HG02938 (cell line): ENCODE data around the gene TMC3.
A peak's percentile ranks its signal among the peaks of the same experiment; 100 is the strongest.

ENCODE experiments used
- ATAC-seq: cut with Tn5 transposase; IDR thresholded peaks from one replicate; pipeline ENCODE4 v1.9.1; 2021; ENCODE audit warnings: mild to moderate bottlenecking, moderate library complexity; ENCODE audit not compliant: unreplicated experiment

Gene TMC3

DNA sequence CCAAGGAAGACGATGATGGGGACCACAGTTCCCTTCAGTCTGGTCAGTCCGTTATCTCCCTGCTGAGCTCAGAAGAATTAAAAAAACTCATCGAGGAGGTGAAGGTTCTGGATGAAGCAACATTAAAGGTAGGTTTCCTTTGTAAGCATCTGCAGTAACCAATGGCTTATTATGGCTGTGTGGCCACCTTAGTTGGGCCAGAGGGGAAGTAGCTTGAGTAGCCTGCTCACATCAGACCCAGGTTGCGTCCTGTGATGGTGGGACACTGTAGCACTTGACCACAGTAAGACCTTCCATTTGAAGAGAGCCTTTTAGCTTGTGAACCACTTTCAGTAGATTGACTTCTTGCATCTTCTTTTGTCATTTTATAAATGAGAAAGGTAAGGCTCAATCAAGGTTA lies 72.6 kb downstream of the TMC3 start:
- ATAC-seq, result no peak

DNA sequence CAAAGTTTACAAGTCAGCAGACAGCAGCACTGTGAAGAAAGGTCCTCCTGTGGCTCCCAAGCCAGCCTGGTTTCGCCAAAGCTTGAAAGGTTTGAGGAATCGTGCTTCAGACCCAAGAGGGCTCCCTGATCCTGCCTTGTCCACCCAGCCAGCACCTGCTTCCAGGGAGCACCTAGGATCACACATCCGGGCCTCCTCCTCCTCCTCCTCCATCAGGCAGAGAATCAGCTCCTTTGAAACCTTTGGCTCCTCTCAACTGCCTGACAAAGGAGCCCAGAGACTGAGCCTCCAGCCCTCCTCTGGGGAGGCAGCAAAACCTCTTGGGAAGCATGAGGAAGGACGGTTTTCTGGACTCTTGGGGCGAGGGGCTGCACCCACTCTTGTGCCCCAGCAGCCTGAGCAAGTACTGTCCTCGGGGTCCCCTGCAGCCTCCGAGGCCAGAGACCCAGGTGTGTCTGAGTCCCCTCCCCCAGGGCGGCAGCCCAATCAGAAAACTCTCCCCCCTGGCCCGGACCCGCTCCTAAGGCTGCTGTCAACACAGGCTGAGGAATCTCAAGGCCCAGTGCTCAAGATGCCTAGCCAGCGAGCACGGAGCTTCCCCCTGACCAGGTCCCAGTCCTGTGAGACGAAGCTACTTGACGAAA lies 74.3 kb downstream of the TMC3 start:
- no peak for ATAC-seq

DNA sequence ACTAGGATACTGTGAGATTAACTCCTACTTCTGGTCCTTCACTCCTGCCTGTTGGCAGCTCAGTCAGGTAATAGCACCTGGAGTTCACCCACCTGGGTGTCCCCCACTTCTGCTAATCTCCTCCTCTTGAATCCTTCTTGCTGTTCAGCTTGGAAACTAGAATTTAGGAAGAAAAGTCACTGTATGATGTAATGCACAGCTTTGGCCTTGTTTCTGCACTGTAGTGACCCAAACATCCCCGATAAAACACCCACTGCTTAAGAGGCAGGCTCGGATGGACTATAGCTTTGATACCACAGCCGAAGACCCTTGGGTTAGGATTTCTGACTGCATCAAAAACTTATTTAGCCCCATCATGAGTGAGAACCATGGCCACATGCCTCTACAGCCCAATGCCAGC lies 74.9 kb downstream of the TMC3 start:
- no peak for ATAC-seq

DNA sequence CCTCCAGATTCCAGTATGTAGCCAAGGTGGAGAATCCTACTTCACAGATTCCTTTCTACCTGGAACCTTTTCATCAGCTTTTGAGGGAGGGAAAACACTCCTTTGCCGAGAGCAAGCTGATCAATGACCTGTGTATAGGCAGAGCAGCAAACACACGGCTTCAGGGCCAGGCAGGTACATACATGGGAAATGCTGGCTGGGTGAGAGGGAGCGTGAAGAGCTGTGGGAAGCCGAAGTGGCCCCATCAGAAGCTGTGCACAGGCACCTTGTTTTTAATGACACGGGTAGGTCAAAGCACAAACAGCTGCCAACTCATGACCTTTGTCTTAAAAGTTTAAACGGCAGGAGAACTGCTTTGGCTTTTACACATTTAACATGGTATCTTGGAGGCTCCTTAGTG lies 75.4 kb downstream of the TMC3 start:
- ATAC-seq, result no peak

DNA sequence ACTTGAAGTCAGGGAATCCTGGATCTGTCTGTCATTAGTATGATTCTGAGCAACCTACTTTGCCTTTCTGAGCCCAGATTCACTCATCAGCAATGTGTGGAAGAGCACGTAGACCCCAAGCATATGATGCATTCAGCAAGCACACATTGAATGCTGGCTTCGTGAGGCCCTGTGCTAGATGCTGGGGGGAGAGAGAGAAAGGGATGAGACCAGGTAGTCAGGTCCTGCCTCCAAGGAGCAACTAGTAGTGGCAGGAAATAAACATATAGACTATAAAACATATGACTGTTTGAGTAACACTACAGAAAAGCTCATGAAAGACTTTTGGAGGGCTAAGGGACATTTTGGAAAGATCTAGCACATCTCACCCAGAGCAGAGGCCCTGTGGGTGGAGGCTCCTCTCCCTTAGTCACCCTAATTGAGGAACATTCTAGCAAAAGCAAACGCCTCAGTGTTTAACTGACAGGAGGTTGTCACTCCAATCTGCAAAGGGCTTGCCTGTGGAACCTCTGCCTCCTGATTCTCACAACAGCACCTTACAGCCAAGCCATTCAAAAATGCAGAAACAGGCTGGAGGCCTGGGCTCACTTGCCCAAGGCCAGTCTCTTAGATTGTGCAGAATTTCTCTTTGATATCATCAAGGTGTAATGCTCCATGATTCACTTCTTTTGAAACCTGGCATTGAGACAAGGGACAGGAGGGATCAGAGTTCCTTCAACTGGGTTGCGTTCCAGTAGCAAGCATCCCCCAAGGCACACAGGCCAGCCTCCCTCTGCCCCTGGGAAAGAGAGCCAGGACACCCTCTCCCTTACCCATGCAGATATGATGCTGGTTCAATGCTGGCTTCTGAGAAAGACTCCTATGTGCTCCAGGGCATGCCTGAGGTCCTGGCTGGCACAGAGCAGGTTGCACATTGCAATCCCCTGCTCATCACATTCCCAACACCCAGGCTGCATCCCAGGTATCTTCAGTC lies 76.1 kb downstream of the TMC3 start:
- ATAC-seq, result no peak

DNA sequence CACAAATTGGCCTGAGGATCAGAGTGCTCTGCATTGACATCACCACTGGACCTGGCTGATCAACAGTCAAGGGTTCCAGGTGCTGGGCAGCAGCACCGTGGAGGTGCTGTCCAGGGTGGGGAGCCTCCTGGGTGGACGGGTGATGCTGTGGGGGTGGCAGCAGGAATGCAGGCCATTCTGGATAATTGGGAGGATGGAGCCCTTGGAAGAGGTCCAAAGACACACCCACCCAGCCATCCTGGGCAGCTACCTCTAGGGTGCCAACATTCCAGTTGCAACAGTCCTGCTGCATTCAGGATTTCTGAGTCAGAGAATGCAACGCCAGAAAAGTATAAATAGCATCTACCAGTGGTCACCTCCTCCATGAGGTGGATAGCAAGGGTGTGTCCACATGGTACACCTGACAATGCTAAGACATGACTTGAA lies 76.9 kb downstream of the TMC3 start:
- no peak for ATAC-seq

DNA sequence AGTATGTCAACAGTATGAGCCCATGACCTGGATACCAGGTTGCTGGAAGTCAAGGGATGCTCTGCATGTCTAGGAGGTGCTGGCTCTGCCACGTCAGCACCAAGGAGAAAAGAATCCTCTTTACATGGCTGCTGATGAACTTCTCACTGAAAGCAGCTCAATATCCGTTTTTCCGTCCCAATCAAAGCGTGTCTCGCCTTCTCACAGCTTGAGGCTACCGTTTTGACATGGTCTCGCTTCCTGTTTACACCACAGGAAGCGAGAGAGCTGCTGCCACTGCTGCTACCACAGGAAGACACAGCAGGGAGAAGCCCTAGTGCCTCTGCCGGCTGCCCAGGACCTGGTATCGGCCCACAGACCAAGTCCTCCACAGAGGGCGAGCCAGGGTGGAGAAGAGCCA lies 77.3 kb downstream of the TMC3 start:
- peak; percentile 35 for ATAC-seq

DNA sequence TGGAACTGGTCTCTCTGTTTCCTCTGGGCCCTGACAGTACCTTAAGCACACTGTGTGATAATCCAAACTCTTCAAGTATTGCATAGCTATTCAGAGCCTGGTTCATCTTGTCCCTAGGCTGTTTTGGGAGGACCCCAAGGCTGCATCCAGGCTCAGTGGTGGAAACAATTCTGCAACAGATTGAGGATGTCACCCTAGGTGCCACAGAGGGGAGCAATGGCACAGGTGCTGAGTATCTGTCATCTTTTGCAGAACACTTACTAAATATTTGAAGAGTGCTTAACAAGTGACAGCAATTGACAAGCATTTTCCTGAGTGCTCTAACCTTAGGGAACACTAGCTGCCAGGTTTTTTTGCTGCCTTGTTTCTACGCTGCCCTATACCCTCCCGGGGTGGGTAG lies 77.8 kb downstream of the TMC3 start:
- no peak for ATAC-seq

DNA sequence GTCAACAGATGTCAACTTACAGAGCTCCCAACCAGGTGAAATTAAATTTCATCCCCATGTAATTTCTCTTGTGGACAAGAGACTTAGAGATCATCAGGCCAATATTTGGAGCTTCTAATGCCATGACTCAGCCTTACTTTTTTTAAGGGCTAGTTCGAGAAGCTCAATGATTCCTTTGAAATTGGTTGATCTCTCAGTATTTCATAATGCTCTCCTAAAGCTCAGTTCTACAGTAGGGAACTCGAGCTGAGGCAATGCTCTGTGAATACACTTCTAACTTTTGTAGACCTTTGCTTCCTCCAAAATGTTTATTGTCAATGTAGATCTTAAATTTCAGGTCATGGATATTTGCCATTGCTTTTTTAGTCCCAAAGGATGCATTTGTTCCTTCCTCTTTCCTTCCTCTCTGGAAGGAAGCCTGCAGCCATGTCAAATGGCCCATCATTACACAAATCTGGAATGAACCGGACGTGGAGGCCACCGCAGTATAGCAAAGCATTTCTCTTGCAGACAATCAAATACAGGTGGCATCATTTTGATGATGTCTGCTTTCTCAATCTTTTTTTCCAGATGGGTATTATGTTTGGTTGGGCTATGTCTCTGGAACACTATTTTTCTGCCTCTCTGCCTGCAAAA lies 78.4 kb downstream of the TMC3 start:
- no peak for ATAC-seq

DNA sequence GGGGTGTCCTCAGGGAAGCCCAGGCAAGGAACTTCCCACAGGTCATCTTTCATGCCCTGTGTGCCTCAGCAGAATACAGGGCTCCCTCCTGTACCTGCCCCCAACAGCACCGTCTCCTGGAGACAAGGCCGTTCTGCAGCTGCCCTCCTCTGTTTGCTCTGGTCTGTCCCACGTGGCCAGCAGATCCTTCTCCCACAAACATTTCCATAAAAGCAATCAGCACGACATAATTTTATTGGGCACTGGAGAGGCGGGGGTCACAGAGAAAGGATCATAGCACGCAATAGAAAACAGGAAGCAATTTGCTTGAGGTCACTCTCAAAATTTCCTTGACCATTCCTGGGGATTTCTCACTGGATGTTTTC lies 79.5 kb downstream of the TMC3 start:
- ATAC-seq, result no peak

DNA sequence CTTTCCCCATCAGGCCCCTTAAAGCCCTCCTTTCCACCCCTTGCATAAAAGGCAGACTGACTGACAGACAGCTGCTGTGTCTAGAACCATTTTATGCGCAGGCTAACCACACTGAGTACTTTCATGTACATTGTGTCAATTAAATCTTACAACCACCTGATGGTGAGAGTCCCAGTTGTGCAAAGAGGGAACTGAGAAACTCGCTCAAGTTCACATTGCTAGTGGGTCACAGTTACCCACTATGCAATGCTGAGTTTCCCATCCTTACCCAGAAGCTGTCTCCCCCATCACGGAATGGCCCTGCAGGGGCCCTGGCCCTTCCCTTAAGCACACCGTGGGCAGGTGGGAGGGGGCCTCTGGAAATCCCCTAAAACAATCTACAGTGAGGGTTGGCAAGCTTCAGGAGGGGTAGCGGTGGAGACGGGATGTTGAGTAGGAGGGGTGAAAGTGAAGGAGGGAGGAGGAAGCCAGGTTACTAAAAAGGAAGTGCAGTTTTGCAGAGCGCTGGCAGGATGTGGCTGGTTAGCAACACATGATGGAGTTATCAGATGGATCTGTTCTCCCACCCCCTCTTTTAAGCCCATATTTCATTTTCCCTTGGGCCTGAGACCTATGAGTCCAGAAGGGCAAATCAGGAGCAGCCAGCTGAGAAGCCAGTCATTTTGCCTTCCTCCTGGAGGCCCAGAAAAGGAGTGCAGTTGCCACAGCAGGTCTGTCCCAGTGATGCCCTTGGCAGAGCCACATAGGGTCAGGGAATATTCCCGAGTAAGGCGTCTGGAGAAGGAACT lies 80.1 kb downstream of the TMC3 start:
- peak; percentile 67 for ATAC-seq

DNA sequence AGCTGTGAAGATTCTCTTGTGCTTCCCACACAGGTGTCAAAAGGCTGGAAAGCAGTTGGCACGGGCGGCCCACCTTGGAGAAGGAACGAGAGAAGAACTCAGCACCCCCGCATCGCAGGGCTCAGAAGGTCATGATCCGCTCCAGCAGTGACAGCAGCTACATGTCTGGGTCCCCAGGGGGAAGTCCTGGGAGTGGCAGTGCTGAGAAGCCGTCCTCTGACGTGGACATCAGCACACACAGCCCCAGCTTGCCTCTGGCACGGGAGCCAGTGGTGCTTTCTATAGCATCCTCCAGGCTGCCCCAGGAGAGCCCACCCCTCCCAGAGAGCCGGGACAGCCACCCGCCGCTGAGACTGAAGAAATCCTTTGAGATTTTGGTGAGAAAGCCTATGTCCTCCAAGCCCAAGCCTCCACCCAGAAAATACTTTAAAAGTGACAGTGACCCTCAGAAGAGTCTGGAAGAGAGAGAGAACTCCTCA lies 81.5 kb downstream of the TMC3 start:
- peak; percentile 25 for ATAC-seq

DNA sequence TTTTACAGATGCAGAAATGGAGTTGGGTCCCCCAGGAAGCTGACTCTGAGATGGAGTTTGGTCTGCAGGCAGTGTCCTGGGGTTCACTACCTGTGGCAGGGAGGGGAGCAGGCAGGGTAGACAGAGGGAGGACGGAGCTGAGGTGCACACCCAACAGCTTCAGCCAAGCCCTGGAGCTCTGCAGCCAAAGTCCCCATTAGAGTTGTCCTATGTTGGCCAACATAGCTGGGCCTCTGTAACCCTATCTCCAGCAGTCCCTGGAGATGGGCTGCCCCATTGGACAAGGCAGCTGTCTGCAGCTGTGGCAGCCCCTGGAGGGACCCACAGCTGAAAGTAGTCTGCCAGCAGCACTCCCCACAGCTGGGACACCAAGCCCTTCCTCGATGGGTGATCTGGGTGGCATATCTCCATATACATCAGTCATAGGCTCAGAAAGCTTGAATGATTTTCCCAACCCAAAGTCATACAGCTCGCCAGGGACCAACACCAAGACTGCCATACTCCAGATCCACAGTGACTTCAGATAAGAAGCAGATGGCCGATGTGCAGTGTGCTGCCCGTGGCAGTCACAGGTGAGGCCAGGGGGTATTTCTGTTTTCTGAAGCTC lies 82.0 kb downstream of the TMC3 start:
- ATAC-seq, result no peak

DNA sequence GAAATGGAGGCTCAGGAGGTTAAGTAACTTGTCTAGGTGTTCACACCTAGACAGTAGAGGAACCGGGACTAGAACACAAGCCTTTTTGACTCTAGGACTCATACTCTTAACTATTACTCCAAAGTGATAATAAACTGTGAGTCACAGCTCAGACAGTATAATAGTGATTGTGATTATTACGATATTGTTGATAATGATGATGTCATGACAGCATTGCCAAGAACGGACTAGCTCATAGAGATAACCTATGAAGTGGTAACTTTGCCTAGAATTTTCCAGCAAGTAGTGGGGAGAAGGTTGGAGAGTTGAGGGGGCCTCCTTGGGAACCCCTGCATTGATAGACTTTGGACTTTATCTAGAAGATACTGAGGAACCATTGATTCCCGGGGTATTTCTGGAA lies 84.1 kb downstream of the TMC3 start:
- no peak for ATAC-seq

DNA sequence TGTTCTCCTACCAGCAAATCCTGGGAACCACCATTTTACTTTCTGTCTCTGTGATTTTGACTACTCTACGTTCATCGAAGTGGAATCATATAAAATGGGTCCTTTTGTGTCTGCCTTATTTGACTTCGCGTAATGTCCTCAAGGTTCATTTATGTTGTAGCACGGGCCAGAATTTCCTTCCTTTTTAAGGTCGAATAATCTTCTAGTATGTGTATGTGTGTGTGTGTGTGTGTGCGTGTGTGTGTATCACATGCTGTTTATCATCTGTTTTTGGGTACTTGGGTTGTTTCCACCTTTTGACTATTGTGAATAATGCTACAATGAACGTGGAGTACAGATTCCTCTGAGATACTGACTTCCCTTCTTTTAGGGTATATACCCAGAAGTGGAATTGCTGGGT lies 85.4 kb downstream of the TMC3 start:
- no peak for ATAC-seq

DNA sequence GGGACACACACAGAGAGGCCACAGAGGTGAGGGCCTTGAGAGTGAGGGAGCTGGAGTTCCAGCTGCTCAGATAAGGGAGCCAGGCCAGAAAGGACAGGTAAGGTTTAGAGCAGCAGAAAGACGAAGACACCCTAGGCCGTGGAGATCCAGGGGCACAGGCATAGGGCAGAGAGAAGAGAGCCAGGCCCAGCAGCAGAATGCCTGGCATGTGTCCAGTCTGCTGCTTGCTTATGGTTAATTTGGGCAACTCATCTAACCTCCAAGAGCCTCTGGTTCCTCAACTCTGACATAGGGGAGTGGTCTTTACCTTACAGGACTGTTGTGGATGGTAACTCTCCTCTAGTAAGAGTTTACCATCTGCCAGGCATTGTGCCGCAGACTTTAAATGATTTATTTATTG lies 86.0 kb downstream of the TMC3 start:
- no peak for ATAC-seq

DNA sequence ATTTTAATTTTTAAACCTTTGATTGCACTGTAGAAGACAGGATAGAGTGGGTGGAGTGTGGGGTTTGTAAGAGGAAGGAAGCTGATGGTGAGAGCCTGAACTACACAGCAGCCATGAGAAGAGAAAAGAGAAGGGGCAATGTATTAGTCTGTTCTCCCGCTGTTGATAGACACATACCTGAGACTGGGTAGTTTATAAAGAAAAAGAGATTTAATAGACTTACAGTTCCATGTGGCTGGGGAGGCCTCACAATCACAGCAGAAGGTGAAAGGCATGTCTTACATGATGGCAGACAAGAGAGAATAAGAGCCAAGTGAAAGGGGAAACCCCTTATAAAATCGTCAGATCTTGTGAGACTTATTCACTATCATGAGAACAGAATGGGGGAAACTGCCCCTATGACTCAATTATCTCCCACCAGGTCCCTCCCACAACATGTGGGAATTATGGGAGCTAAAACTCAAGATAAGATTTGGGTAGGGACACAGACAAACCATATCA lies 87.3 kb downstream of the TMC3 start:
- ATAC-seq, result peak; percentile 42

DNA sequence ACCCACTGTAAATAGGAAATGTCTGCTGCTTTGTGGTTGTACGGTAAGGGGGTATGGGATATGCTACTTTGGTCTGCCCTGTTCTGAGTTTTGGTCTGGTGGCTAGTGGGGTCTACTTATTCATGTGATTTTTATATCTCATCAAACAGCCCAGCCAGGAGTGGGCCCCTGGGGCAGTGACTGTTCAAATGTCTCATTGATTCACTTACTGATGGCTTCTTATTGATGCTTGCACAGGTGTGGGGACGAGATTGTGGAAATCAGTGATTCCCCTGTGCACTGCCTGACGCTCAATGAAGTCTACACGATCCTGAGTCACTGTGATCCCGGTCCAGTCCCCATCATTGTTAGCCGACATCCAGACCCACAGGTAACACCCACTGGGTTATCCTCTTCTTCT lies 88.6 kb downstream of the TMC3 start:
- no peak for ATAC-seq

DNA sequence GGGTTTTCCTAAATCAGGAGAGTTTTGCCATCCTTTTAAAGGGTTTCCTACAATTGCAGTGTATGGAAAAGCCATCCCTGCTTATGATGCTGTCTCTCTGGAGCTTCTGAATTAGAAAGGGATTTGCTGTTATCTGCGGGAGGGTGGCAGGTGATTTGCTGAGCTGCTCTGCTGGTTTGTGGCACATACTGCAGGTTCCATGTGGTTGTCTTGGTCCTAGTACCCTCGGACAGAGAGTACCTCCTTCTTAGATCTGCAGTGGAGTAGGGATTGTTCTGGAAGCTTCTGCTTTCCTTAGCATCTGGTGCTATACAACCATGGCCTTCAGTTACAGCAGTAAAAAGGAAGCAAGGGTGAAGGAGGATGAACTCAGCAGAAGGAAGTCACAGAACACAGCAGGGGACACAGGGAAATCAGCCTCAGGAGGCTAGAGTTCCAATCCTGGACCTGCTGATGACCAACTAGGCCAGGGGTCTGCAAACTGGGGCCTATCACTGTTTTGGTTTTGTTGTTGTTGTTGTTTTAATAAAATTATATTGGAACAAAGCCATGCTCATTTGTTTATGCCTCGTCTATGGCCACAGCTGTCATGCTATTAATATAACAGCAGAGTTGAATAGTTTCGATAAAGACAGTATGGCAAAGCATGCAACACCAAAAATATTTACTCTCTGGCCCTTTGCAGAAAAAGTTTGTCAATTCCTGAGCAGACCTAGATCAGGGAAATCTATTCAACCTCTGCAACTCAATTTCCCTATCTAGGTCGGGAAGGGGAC lies 89.6 kb downstream of the TMC3 start:
- no peak for ATAC-seq

DNA sequence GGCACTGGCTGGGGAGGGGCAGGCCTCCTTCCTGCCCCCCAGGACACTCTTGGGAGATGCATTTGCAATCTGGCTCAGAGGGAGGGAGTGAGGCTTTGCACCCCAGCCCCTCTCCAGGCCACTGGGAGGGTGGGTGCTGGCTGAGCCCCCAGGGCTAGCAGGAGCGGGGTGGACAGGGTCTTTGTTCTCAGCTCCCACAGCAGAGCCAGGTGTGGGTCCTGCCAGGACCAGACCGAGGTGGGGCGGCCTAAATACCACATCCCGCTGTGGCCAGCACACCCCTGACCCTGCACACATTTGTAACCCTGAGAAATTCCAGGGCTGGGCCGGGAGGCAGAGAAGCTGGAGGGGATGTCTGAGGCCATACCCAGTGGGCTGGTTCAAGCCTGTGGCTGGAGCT lies 91.1 kb downstream of the TMC3 start:
- no peak for ATAC-seq
